Endodermal cell (in vitro differentiated cells): ENCODE measurements around the gene SLC17A2. TPM values are rescaled to one million over a fixed set of nuclear protein-coding genes. Genes with fewer than 3 reads are reported as not detected.

Source experiments
- DNase-seq: peaks from one replicate; pipeline ENCODE4 v3.0.0-alpha.2; 2017
- H3K27ac ChIP-seq: 2 replicates; pipeline ENCODE4 v1.5.1; 2013; ENCODE audit warnings: mild to moderate bottlenecking, low read depth, low read length, moderate library complexity
- H3K27me3 ChIP-seq: 2 replicates; pipeline ENCODE4 v1.6.1; 2013; ENCODE audit warnings: mild to moderate bottlenecking, low read length, moderate library complexity; ENCODE audit not compliant: insufficient read depth, control insufficient read depth, poor library complexity, severe bottlenecking
- H3K36me3 ChIP-seq: 2 replicates; pipeline ENCODE4 v1.7.0; 2013; ENCODE audit warnings: mild to moderate bottlenecking, low read length, moderate library complexity; ENCODE audit not compliant: control insufficient read depth, insufficient read depth
- H3K4me1 ChIP-seq: one replicate; pipeline ENCODE4 v1.7.0; 2013; ENCODE audit warnings: low read length; ENCODE audit not compliant: control insufficient read depth, insufficient read depth
- H3K4me3 ChIP-seq: 2 replicates; pipeline ENCODE4 v1.5.1; 2013; ENCODE audit warnings: mild to moderate bottlenecking, low read length, moderate library complexity
- H3K9ac ChIP-seq: 2 replicates; pipeline ENCODE4 v1.6.1; 2013; ENCODE audit warnings: mild to moderate bottlenecking, low read length, moderate library complexity; ENCODE audit not compliant: poor library complexity, severe bottlenecking; ENCODE audit errors: extremely low read depth
- H3K9me3 ChIP-seq: 2 replicates; pipeline ENCODE4 v1.6.1; 2013; ENCODE audit warnings: mild to moderate bottlenecking, low read length, moderate library complexity; ENCODE audit not compliant: control insufficient read depth
- H3K27ac Mint-ChIP-seq: 2 replicates; pipeline ENCODE4 v1.8.0; 2020; ENCODE audit warnings: mixed read lengths
- H3K27me3 Mint-ChIP-seq: 2 replicates; pipeline ENCODE4 v1.8.0; 2021; ENCODE audit warnings: mild to moderate bottlenecking, mixed read lengths; ENCODE audit not compliant: insufficient read depth
- H3K36me3 Mint-ChIP-seq: 2 replicates; pipeline ENCODE4 v1.8.0; 2020; ENCODE audit warnings: low read depth, mixed read lengths
- H3K4me1 Mint-ChIP-seq: 2 replicates; pipeline ENCODE4 v1.8.0; 2020; ENCODE audit warnings: mixed read lengths
- H3K4me3 Mint-ChIP-seq: 2 replicates; pipeline ENCODE4 v1.8.0; 2020; ENCODE audit warnings: mild to moderate bottlenecking, moderate library complexity, mixed read lengths
- H3K9me3 Mint-ChIP-seq: 2 replicates; pipeline ENCODE4 v1.8.0; 2020; ENCODE audit warnings: mild to moderate bottlenecking, mixed read lengths
- WGBS, 2 experiments: methylation state at CpG; one replicate each; pipeline versions ENCODE4 v1.1.5 to v1.1.7; 2013; ENCODE audit warnings: missing lambda C conversion rate in 2 of 2, mixed read lengths in 1 of 2; ENCODE audit not compliant: insufficient coverage in 1 of 2, insufficient read length in 1 of 2; 5-methylcytosine and 5-hydroxymethylcytosine counted together
- total RNA-seq, 2 donors: library from RNA; stranded (reverse); fragmentation: NEBNext Ultra II Directional in 1 of 2; extraction: Animal tissue kit (Norgen Biotek cat#: 25700) in 1 of 2; gene quantifications; 2 replicates in 1 of 2; 3 replicates in 1 of 2; pipeline ENCODE4 v1.2.1, GENCODE V29; 2021
- TF ChIP-seq, protein P1 (sequence below): fragments of 200-600 bp; sonication (generic); conservative IDR thresholded peaks from 2 replicates; pipeline ENCODE4 v1.5.0; 2021; ENCODE audit warnings: antibody characterized with exemption, mild to moderate bottlenecking

SLC17A2 gene
- total RNA-seq, 2 donors from 2014 or later: not detected

DNA sequence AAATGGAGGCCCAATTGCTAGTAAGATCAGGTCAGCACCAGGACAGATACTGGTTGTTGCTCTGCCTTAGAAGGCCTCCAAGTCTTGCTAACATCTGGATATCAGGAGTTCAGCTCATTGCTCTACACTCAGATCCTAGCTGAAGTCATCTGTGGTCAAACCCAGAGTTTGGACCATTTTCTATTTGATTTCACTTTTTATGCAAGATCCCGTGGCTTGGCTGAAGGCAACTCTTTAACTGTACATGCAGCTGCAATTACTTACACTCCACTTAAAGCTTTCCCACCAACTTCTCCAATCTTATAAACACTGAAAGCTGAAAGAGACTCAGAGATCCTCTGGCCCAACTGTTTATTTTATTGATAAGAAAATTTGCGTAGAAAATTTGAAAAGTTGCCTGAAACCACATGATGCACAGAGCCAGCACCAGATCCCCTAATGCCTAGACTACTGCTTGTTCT is 2.7 kb downstream of the SLC17A2 start:
- Mint-ChIP-seq H3K27ac (no peak overlapping the region), H3K9me3 (no peaks in the 10 kb centered on the region), H3K4me3 (no peak overlapping the region), H3K36me3 (no peaks in the 10 kb centered on the region), H3K4me1 (no peaks in the 10 kb centered on the region), H3K27me3 (no peaks in the 10 kb centered on the region)
- 80 to 89% methylated on average over 1 to 2 of the region's 2 CpGs for WGBS, 2 experiments
- Histone ChIP-seq H3K27ac (no peak overlapping the region), H3K9me3 (no peaks in the 10 kb centered on the region), H3K36me3 (no peaks in the 10 kb centered on the region), H3K9ac (no peak overlapping the region), H3K4me1 (no peaks in the 10 kb centered on the region), H3K4me3 (no peak overlapping the region), H3K27me3 (no peaks in the 10 kb centered on the region)
- TF ChIP-seq, protein P1, sequence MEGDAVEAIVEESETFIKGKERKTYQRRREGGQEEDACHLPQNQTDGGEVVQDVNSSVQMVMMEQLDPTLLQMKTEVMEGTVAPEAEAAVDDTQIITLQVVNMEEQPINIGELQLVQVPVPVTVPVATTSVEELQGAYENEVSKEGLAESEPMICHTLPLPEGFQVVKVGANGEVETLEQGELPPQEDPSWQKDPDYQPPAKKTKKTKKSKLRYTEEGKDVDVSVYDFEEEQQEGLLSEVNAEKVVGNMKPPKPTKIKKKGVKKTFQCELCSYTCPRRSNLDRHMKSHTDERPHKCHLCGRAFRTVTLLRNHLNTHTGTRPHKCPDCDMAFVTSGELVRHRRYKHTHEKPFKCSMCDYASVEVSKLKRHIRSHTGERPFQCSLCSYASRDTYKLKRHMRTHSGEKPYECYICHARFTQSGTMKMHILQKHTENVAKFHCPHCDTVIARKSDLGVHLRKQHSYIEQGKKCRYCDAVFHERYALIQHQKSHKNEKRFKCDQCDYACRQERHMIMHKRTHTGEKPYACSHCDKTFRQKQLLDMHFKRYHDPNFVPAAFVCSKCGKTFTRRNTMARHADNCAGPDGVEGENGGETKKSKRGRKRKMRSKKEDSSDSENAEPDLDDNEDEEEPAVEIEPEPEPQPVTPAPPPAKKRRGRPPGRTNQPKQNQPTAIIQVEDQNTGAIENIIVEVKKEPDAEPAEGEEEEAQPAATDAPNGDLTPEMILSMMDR: no peak
- no peak for DNase-seq

DNA sequence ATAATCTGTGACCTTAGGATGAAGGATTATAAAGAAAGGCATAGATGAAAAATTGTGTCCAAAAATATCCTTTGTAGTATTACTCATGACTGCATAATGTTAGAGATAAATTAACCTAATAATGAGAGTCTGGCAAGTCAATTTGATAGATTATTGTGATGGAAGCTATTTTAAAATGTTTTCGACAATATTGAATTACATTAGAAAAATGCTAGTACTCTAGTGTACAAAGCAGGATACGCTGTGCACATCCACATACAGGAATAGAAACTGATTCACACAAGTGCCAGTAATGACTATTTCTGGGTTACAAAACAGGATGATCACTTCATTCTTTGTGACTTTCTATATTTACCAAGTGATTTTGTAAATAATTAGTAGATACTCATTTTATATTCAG is 3.3 kb downstream of the SLC17A2 start:
- Mint-ChIP-seq H3K27me3 (no peaks in the 10 kb centered on the region), H3K9me3 (no peaks in the 10 kb centered on the region), H3K4me3 (no peak overlapping the region), H3K4me1 (no peaks in the 10 kb centered on the region), H3K36me3 (no peaks in the 10 kb centered on the region), H3K27ac (no peak overlapping the region)
- no peak overlapping the region for H3K9ac ChIP-seq
- H3K9me3 ChIP-seq: no peaks in the 10 kb centered on the region
- H3K4me1 ChIP-seq: no peaks in the 10 kb centered on the region
- no peaks in the 10 kb centered on the region for H3K36me3 ChIP-seq
- TF ChIP-seq, protein P1: no peak
- no peak overlapping the region for H3K27ac ChIP-seq
- no peak overlapping the region for H3K4me3 ChIP-seq
- WGBS, 2 experiments: 95 to 100% methylated on average over 1 to 2 of the region's 2 CpGs
- no peak for DNase-seq
- no peaks in the 10 kb centered on the region for H3K27me3 ChIP-seq

DNA sequence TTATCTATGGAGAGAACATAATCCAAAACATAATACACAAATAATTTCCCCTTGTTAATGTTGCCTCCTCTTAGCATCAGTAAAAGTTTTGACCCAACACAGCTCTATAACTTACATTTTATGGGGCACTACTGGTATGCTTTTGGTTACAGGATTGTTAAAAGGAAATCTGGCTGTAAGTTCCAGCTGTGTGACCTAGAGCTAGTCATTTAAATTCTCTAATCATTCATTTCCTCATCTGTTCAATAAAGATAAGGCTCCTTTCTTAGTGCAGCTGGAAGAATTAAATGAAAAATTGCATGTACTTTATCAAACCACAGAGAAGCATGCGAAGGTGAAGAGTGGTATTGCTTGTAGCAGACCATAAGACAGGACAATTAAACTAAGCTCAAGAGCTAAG is 4.6 kb downstream of the SLC17A2 start:
- WGBS, 2 experiments: 100% methylated on average over 1 of the region's 1 CpG
- Histone ChIP-seq H3K36me3 (no peaks in the 10 kb centered on the region), H3K4me3 (no peak overlapping the region), H3K27me3 (no peaks in the 10 kb centered on the region), H3K9ac (no peak overlapping the region), H3K9me3 (no peaks in the 10 kb centered on the region), H3K27ac (no peak overlapping the region), H3K4me1 (no peaks in the 10 kb centered on the region)
- Mint-ChIP-seq H3K9me3 (no peaks in the 10 kb centered on the region), H3K4me3 (no peak overlapping the region), H3K36me3 (no peaks in the 10 kb centered on the region), H3K27me3 (no peaks in the 10 kb centered on the region), H3K27ac (no peak overlapping the region), H3K4me1 (no peaks in the 10 kb centered on the region)
- TF ChIP-seq, protein P1: no peak
- DNase-seq: no peak
